Lower leg skin (tissue), 4 donors: ENCODE data around the gene CZIB. TPM values are rescaled to one million over a fixed set of nuclear protein-coding genes. Genes with fewer than 3 reads are reported as not detected.

Source experiments
- DNase-seq, 2 donors: peaks; one replicate each; pipeline ENCODE4 v3.0.0-alpha.2; 2019; ENCODE audit warnings: low spot score in 2 of 2
- H3K4me3 ChIP-seq: fragments of 200-600 bp; sonication (generic); 2 replicates; pipeline ENCODE4 v1.5.1; 2017; ENCODE audit warnings: mild to moderate bottlenecking, low read depth; ENCODE audit not compliant: poor library complexity, severe bottlenecking
- CTCF ChIP-seq, 3 donors: fragments of 450-650 bp; IDR thresholded peaks; one replicate each; pipeline ENCODE4 v1.5.1; 2016; ENCODE audit warnings: antibody characterized with exemption in 3 of 3, mild to moderate bottlenecking in 3 of 3, moderate library complexity in 2 of 3
- POLR2A ChIP-seq, 2 donors: fragments of 450-650 bp; IDR thresholded peaks; one replicate each; pipeline ENCODE4 v1.6.1; 2016 to 2017; ENCODE audit warnings: antibody characterized with exemption in 2 of 2, mild to moderate bottlenecking in 1 of 2, moderate library complexity in 1 of 2
- WGBS, 2 donors: methylation state at CpG; one replicate each; pipeline ENCODE4 v1.1.5; 2018; 5-methylcytosine and 5-hydroxymethylcytosine counted together
- intact Hi-C: fragments of 100-400 bp; cut with DNase I; formaldehyde crosslinking; loops from one replicate; pipeline ENCODE4 v1.15.0; 2023; ENCODE audit warnings: low total_unique reads
- total RNA-seq, 4 donors: library from RNA; depleted of rRNA; stranded (reverse); fragments of >200 nt; gene quantifications; one replicate each; pipeline ENCODE4 v1.1.0, GENCODE V29; 2016

Gene CZIB
- total RNA-seq, 4 donors from 2014 or later, result 19.1 to 39.8 (median 29.0) TPM

GRCh38 chr1:53255031-53255430 lies 34.6 kb upstream of the CZIB start:
- intact Hi-C loops, result no loop called here
- no peak for TF ChIP-seq CTCF (IDR thresholded peaks at IDR 0.05)
- no peak for TF ChIP-seq POLR2A (IDR thresholded peaks at IDR 0.05)
- H3K4me3 ChIP-seq, result no peak overlapping the region
- no peak for DNase-seq
- 99% methylated on average over 4 of the region's 4 CpGs for WGBS, 2 donors

GRCh38 chr1:53254011-53254640 lies 33.7 kb upstream of the CZIB start:
- DNase-seq, result no peak
- H3K4me3 ChIP-seq, result no peak overlapping the region
- WGBS, 2 donors, result 76 to 86% methylated on average over 4 of the region's 4 CpGs
- TF ChIP-seq POLR2A (IDR thresholded peaks at IDR 0.05) (no peak), CTCF (IDR thresholded peaks at IDR 0.05) (no peak)
- intact Hi-C loops, result no loop called here

- no peak for TF ChIP-seq CTCF (IDR thresholded peaks at IDR 0.05)
- TF ChIP-seq POLR2A (IDR thresholded peaks at IDR 0.05), result no peak
- DNase-seq, result no peak
- 87 to 89% methylated on average over 4 of the region's 4 CpGs for WGBS, 2 donors
- no peak overlapping the region for H3K4me3 ChIP-seq
- intact Hi-C loops, result no loop called here
These were observed 29.9 kb upstream of the CZIB start for GRCh38 chr1:53250325-53250724.

GRCh38 chr1:53249706-53250105 lies 29.3 kb upstream of the CZIB start:
- 65 to 71% methylated on average over 3 of the region's 3 CpGs for WGBS, 2 donors
- TF ChIP-seq CTCF (IDR thresholded peaks at IDR 0.05), result no peak
- TF ChIP-seq POLR2A (IDR thresholded peaks at IDR 0.05), result no peak
- DNase-seq, result no peak
- intact Hi-C loops, result no loop called here
- H3K4me3 ChIP-seq, result no peak overlapping the region

GRCh38 chr1:53246261-53247134 lies 26.1 kb upstream of the CZIB start:
- 81 to 93% methylated on average over 4 of the region's 4 CpGs for WGBS, 2 donors
- no peak overlapping the region for H3K4me3 ChIP-seq
- intact Hi-C loops, result no loop called here
- no peak for DNase-seq
- TF ChIP-seq CTCF (IDR thresholded peaks at IDR 0.05) (no peak), POLR2A (IDR thresholded peaks at IDR 0.05) (no peak)
